ENCODE results near the gene LYRM7.

DNA sequence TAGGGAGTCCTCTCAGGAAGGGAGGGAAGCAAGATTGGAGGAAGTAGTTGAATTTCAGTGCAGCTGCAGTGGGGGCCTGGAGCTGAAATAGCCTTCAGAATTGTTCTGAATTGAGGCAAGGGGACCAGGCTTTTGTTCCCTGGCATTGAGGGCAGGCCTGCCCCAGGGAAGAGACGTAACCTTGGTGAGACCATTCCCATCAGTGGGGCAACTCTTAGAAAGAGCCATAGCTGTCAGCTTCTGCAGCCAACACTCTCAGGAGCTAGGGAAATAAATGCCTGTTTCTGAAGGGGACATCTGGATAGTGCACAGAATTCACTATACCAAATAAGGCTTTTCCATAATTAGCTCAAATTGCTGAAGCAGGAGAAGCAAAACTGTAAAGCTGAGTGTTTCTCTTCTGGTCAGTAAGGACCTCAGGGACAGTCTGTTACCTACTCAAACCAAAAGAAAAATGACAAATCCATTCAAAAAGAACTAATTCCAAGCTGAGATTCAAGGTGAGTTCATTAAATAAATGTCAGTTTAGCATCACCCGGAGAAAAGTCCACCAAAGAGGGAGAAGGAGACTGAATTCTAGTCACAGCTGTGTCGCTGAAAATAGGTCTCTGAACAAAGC is 44.0 kb downstream of the LYRM7 start:
- TF ChIP-seq POLR2A (IDR thresholded peaks at IDR 0.05) (no peak), CTCF (IDR thresholded peaks at IDR 0.05) (no peak)
